Measurements from ENCODE around the gene ADARB2.

DNA sequence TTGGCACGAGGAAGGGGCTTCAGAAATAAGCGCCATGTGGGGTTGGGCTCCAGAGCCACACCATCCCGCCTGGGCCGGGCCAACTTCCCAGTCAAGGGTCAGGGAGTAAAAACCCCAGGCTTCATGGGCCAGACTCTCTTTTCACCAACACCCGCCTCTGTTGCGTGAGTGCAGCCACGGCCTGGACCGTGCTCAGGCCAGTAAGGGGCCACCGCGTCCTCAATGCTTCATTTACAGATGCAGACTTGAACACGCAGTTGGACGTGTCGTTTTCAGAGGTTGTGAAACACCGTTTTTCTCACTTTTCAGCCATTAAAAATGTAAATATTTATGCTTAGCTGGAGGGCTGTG lies 520.1 kb downstream of the ADARB2 start:
- TF ChIP-seq, protein P1, sequence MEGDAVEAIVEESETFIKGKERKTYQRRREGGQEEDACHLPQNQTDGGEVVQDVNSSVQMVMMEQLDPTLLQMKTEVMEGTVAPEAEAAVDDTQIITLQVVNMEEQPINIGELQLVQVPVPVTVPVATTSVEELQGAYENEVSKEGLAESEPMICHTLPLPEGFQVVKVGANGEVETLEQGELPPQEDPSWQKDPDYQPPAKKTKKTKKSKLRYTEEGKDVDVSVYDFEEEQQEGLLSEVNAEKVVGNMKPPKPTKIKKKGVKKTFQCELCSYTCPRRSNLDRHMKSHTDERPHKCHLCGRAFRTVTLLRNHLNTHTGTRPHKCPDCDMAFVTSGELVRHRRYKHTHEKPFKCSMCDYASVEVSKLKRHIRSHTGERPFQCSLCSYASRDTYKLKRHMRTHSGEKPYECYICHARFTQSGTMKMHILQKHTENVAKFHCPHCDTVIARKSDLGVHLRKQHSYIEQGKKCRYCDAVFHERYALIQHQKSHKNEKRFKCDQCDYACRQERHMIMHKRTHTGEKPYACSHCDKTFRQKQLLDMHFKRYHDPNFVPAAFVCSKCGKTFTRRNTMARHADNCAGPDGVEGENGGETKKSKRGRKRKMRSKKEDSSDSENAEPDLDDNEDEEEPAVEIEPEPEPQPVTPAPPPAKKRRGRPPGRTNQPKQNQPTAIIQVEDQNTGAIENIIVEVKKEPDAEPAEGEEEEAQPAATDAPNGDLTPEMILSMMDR (IDR thresholded peaks at IDR 0.05) = no peak
- TF ChIP-seq EP300 (IDR thresholded peaks at IDR 0.05) (no peak), POLR2A (IDR thresholded peaks at IDR 0.05; ENCODE audit: low read depth) (no peak)

Measured in esophagus muscularis mucosa (tissue), 4 donors.